IMR-90 (cell line): ENCODE data around the gene NEUROD2. TPM values are rescaled to one million over a fixed set of nuclear protein-coding genes. Genes with fewer than 3 reads are reported as not detected.

ENCODE experiments used
- ATAC-seq: fragments of 200-7000 bp; cut with Tn5 transposase; 2 replicates; pipeline ENCODE4 v1.9.1; 2020; ENCODE audit warnings: low read depth, mild to moderate bottlenecking, moderate library complexity
- BruUV-seq: library from RNA; stranded (reverse); fragments of 400-500 nt; replicated peaks from 2 replicates; lab custom pipeline; 2021; lab: Mats Ljungman, UMichigan
- CTCF ChIA-PET: fragments of 300-600 bp; formaldehyde crosslinking; extraction: SDS; loops from one replicate; lab custom pipeline; 2021; ENCODE audit warnings: antibody characterized with exemption; lab: Yijun Ruan, JAX
- POLR2A ChIA-PET: fragments of 300-600 bp; sonication (Branson Sonifier 250); formaldehyde crosslinking; loops from one replicate; lab custom pipeline; 2022; ENCODE audit warnings: antibody characterized with exemption; ENCODE audit not compliant: unreplicated experiment; lab: Charles Lee
- DNase-seq: peaks from one replicate; pipeline ENCODE4 v3.0.0; 2013
- H2AFZ ChIP-seq: replicated peaks from 2 replicates; pipeline ENCODE3; 2013; ENCODE audit warnings: low read length, mild to moderate bottlenecking; ENCODE audit not compliant: poor library complexity
- H2AK5ac ChIP-seq: 2 replicates; pipeline ENCODE4 v1.6.1; 2013; ENCODE audit warnings: low read depth, low read length, inconsistent platforms
- H2AK9ac ChIP-seq: replicated peaks from 2 replicates; pipeline ENCODE3; 2013; ENCODE audit warnings: mild to moderate bottlenecking, low read depth, low read length, moderate library complexity; ENCODE audit not compliant: poor library complexity
- H2BK120ac ChIP-seq: 2 replicates; pipeline ENCODE4 v1.6.1; 2013; ENCODE audit warnings: low read depth, low read length, inconsistent platforms
- H2BK15ac ChIP-seq: 3 replicates; pipeline ENCODE4 v1.6.1; 2013; ENCODE audit warnings: low read depth, low read length, inconsistent platforms
- H2BK20ac ChIP-seq: 2 replicates; pipeline ENCODE4 v1.6.1; 2013; ENCODE audit warnings: low read depth, mild to moderate bottlenecking, inconsistent platforms, low read length, moderate library complexity
- H2BK5ac ChIP-seq: 2 replicates; pipeline ENCODE4 v1.6.1; 2013; ENCODE audit warnings: mild to moderate bottlenecking, low read depth, low read length, inconsistent platforms; ENCODE audit not compliant: poor library complexity, severe bottlenecking
- H3K14ac ChIP-seq: replicated peaks from 2 replicates; pipeline ENCODE4 v1.6.1; 2013; ENCODE audit warnings: low read depth, low read length, inconsistent platforms
- H3K18ac ChIP-seq: 2 replicates; pipeline ENCODE4 v1.6.1; 2013; ENCODE audit warnings: low read depth, low read length, control low read depth
- H3K23ac ChIP-seq: 2 replicates; pipeline ENCODE4 v1.6.1; 2013; ENCODE audit warnings: low read depth, low read length, inconsistent platforms
- H3K27ac ChIP-seq: 2 replicates; pipeline ENCODE4 v1.5.1; 2013; ENCODE audit warnings: mild to moderate bottlenecking, control low read depth, low read length; ENCODE audit not compliant: insufficient read depth
- H3K27me3 ChIP-seq: 2 replicates; pipeline ENCODE4 v1.6.1; 2013; ENCODE audit warnings: low read length; ENCODE audit not compliant: control insufficient read depth, insufficient read depth
- H3K36me3 ChIP-seq: 2 replicates; pipeline ENCODE4 v1.6.1; 2013; ENCODE audit warnings: low read length, mixed read lengths; ENCODE audit not compliant: control insufficient read depth, insufficient read depth
- H3K4ac ChIP-seq: 2 replicates; pipeline ENCODE4 v1.6.1; 2013; ENCODE audit warnings: low read depth, low read length, inconsistent platforms
- H3K4me1 ChIP-seq: 2 replicates; pipeline ENCODE4 v1.6.1; 2013; ENCODE audit warnings: low read length, mixed read lengths; ENCODE audit not compliant: control insufficient read depth, insufficient read depth
- H3K4me2 ChIP-seq: 2 replicates; pipeline ENCODE4 v1.6.1; 2013; ENCODE audit warnings: low read depth, mild to moderate bottlenecking, control low read depth, low read length, moderate library complexity
- H3K4me3 ChIP-seq: 2 replicates; pipeline ENCODE4 v1.5.1; 2013; ENCODE audit warnings: low read depth, mild to moderate bottlenecking, control low read depth, low read length, moderate library complexity; ENCODE audit not compliant: insufficient read depth
- H3K56ac ChIP-seq: 2 replicates; pipeline ENCODE4 v1.6.1; 2013; ENCODE audit warnings: low read length, inconsistent platforms; ENCODE audit not compliant: insufficient read depth; ENCODE audit errors: extremely low read depth
- H3K79me1 ChIP-seq, 2 experiments: 2 replicates each; pipeline ENCODE4 v1.6.1; 2013; ENCODE audit warnings: low read length in 2 of 2, inconsistent platforms in 1 of 2, low read depth in 1 of 2
- H3K9ac ChIP-seq: 2 replicates; pipeline ENCODE4 v1.6.1; 2013; ENCODE audit warnings: low read depth, low read length, control low read depth
- H3K9me1 ChIP-seq: 2 replicates; pipeline ENCODE4 v1.6.1; 2013; ENCODE audit warnings: low read length, inconsistent platforms; ENCODE audit not compliant: insufficient read depth
- H3K9me3 ChIP-seq: 2 replicates; pipeline ENCODE4 v1.6.1; 2013; ENCODE audit warnings: low read length; ENCODE audit not compliant: control insufficient read depth, insufficient read depth
- H4K20me1 ChIP-seq: 2 replicates; pipeline ENCODE4 v1.6.1; 2013; ENCODE audit warnings: low read length, inconsistent platforms; ENCODE audit not compliant: insufficient read depth
- H4K5ac ChIP-seq: 2 replicates; pipeline ENCODE4 v1.6.1; 2013; ENCODE audit warnings: mild to moderate bottlenecking, low read depth, low read length, control low read depth
- H4K8ac ChIP-seq, 2 experiments: 2 replicates each; pipeline ENCODE4 v1.6.1; 2013; ENCODE audit warnings: low read depth in 2 of 2, low read length in 2 of 2, control low read depth in 1 of 2, inconsistent platforms in 1 of 2
- H4K91ac ChIP-seq: 2 replicates; pipeline ENCODE4 v1.6.1; 2013; ENCODE audit warnings: low read depth, low read length, inconsistent platforms; ENCODE audit not compliant: insufficient read depth
- BHLHE40 ChIP-seq: fragments of 150-350 bp; IDR thresholded peaks from 2 replicates; pipeline ENCODE4 v1.6.1; 2016; ENCODE audit warnings: mild to moderate bottlenecking, low read depth, low read length
- CHD1 ChIP-seq: IDR thresholded peaks from 2 replicates; pipeline ENCODE4 v1.6.1; 2012; ENCODE audit warnings: low read depth, low read length, improper control_type of control experiment
- MAFK ChIP-seq: IDR thresholded peaks from 2 replicates; pipeline ENCODE4 v1.6.1; 2012; ENCODE audit warnings: low read depth, low read length, improper control_type of control experiment
- NFE2L2 ChIP-seq: fragments of 150-350 bp; IDR thresholded peaks from 2 replicates; pipeline ENCODE4 v1.6.1; 2016; ENCODE audit warnings: low read depth, mild to moderate bottlenecking, low read length
- RAD21 ChIP-seq: IDR thresholded peaks from 2 replicates; pipeline ENCODE4 v1.6.1; 2012; ENCODE audit warnings: low read length, improper control_type of control experiment
- RFX5 ChIP-seq: IDR thresholded peaks from 2 replicates; pipeline ENCODE4 v1.8.0; 2012; ENCODE audit warnings: low read depth, mild to moderate bottlenecking, low read length, moderate library complexity
- WGBS, 2 experiments: methylation state at CpG; one replicate each; pipeline versions ENCODE4 v1.1.5 to v1.1.7; 2013; ENCODE audit warnings: missing lambda C conversion rate in 2 of 2; ENCODE audit not compliant: insufficient read length in 1 of 2; ENCODE audit errors: extremely low coverage in 2 of 2; 5-methylcytosine and 5-hydroxymethylcytosine counted together
- dilution Hi-C: fragments of 300-500 bp; cut with HindIII; formaldehyde crosslinking; loops from one replicate; pipeline ENCODE4 v1.14.3; 2018; ENCODE audit warnings: low sequenced_read_pairs; ENCODE audit not compliant: unreplicated experiment
- in situ Hi-C: fragments of 300-500 bp; cut with MboI; formaldehyde crosslinking; loops from 3 replicates; pipeline ENCODE4 v1.14.3; 2019; ENCODE audit warnings: low sequenced_read_pairs, inconsistent platforms, mixed read lengths
- intact Hi-C: fragments of 100-400 bp; cut with micrococcal nuclease; formaldehyde crosslinking; loops from 2 replicates; pipeline ENCODE4 v1.10.0; 2022
- polyA plus RNA-seq, 3 experiments: library from polyadenylated mRNA; depleted of rRNA; stranded (reverse); fragments of >200 nt; gene quantifications; 2 replicates each; pipeline ENCODE4 v1.2.3, GENCODE V29; 2012; ENCODE audit warnings: low replicate concordance in 1 of 3
- total RNA-seq: library from RNA; depleted of rRNA; stranded (reverse); fragments of >200 nt; gene quantifications from 2 replicates; pipeline ENCODE4 v1.2.3, GENCODE V29; 2012
- TF ChIP-seq, protein P1 (sequence below): conservative IDR thresholded peaks from 2 replicates; pipeline ENCODE4 v1.5.1; 2012; ENCODE audit warnings: mild to moderate bottlenecking, low read depth, low read length, improper control_type of control experiment

Gene NEUROD2
- total and polyA plus RNA-seq, 2 of the 4 experiments (the other 2 are of a cell fraction): not detected

DNA sequence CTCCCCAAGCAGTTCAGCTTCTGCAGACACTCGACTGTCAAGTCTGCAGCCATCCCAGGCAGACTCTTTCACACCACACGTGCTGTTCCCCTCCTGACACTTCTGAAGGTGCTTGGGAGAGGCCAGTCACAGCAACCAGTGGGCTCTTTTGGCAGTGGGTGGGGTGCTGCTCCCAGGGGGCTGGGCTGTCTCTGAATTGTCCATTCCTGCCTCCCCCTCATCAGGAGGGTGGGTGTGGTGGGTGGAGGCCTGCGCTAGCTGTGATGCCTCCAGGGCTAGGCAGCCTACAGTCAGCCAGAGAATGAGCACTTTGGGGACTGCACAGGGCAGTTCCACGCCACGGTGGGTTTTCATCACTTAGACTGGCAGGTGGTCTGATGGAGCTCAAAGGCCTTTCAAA is 39.5 kb upstream of the NEUROD2 start:
- POLR2A ChIA-PET: no interaction called here
- no peaks in the 10 kb centered on the region for H3K27me3 ChIP-seq
- no peak overlapping the region for H3K9ac ChIP-seq
- no peak overlapping the region for H3K27ac ChIP-seq
- H2AFZ ChIP-seq: no peak overlapping the region
- peaks cover 56% of the 10 kb centered on the region for H4K20me1 ChIP-seq
- peaks cover 36 to 71% of the 10 kb centered on the region in 2 experiments for H3K79me1 ChIP-seq
- H3K9me1 ChIP-seq: peaks cover 25% of the 10 kb centered on the region
- BruUV-seq: no TSS peak
- no peaks in the 10 kb centered on the region for H3K9me3 ChIP-seq
- no peak overlapping the region for H3K4me2 ChIP-seq
- no peak overlapping the region for H3K18ac ChIP-seq
- H3K14ac ChIP-seq: no peak overlapping the region
- no peak overlapping the region for H2BK15ac ChIP-seq
- H2BK20ac ChIP-seq: no peak overlapping the region
- H4K8ac ChIP-seq: no peak overlapping the region
- no peak overlapping the region for H2BK5ac ChIP-seq
- H2AK9ac ChIP-seq: no peak overlapping the region
- H3K36me3 ChIP-seq: 0 out of 2 replicates have a peak, but pooled peaks cover 1% of the 10 kb centered on the region
- in situ Hi-C loops (no loop called here), dilution Hi-C loops (no loop called here), intact Hi-C loops (no loop called here)
- H2BK120ac ChIP-seq: no peak overlapping the region
- no peak overlapping the region for H3K23ac ChIP-seq
- no peak overlapping the region for H3K4me3 ChIP-seq
- peaks cover 6% of the 10 kb centered on the region; the same call in 1 of the 2 replicates for H3K4me1 ChIP-seq
- CTCF ChIA-PET: interaction anchor here (1.0 kb wide), 1 partner anchor 26 kb away, joined by 3 read pairs; no protein-coding TSS in a partner anchor
- TF ChIP-seq BHLHE40: no peak
- TF ChIP-seq RFX5: no peak
- TF ChIP-seq, protein P1, sequence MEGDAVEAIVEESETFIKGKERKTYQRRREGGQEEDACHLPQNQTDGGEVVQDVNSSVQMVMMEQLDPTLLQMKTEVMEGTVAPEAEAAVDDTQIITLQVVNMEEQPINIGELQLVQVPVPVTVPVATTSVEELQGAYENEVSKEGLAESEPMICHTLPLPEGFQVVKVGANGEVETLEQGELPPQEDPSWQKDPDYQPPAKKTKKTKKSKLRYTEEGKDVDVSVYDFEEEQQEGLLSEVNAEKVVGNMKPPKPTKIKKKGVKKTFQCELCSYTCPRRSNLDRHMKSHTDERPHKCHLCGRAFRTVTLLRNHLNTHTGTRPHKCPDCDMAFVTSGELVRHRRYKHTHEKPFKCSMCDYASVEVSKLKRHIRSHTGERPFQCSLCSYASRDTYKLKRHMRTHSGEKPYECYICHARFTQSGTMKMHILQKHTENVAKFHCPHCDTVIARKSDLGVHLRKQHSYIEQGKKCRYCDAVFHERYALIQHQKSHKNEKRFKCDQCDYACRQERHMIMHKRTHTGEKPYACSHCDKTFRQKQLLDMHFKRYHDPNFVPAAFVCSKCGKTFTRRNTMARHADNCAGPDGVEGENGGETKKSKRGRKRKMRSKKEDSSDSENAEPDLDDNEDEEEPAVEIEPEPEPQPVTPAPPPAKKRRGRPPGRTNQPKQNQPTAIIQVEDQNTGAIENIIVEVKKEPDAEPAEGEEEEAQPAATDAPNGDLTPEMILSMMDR: no peak
- TF ChIP-seq NFE2L2: no peak
- TF ChIP-seq RAD21: no peak
- no peak for TF ChIP-seq CHD1
- TF ChIP-seq MAFK: no peak
- DNase-seq: no peak
- no peak overlapping the region for H4K91ac ChIP-seq
- no peak overlapping the region for H4K5ac ChIP-seq
- no CpG with 5 or more reads among the region's 5 CpGs for WGBS, 2 experiments
- H3K4ac ChIP-seq: no peak overlapping the region
- no peak overlapping the region for H2AK5ac ChIP-seq
- H3K56ac ChIP-seq: no peak overlapping the region
- ATAC-seq: no peak
